K562 (cell line): ENCODE results near the gene GFRAL. TPM values are rescaled to one million over a fixed set of nuclear protein-coding genes. Genes with fewer than 3 reads are reported as not detected.

Experiments
- ATAC-seq: fragments of 200-7000 bp; cut with Tn5 transposase; 3 replicates; pipeline ENCODE4 v1.9.1; 2020; ENCODE audit warnings: moderate library complexity
- BruUV-seq: library from RNA; stranded (reverse); fragments of 400-500 nt; replicated peaks from 2 replicates; lab custom pipeline; 2021; lab: Mats Ljungman, UMichigan
- CTCF ChIA-PET: fragments of 300-600 bp; formaldehyde crosslinking; extraction: SDS; loops from one replicate; lab custom pipeline; 2021; ENCODE audit warnings: low intra/inter-chr PET ratio; lab: Yijun Ruan, JAX
- POLR2A ChIA-PET: fragments of 300-600, 350-650 bp; sonication (Branson Sonifier 250); formaldehyde crosslinking; extraction: SDS; loops from one replicate; lab custom pipeline; 2021; ENCODE audit warnings: antibody characterized with exemption, inconsistent platforms; lab: Yijun Ruan, JAX
- DNase-seq, 4 experiments: peaks; one replicate each; pipeline versions ENCODE4 v3.0.0 to v3.0.0-alpha.2; 2011 to 2018; ENCODE audit warnings: low spot score in 3 of 4, mixed read lengths in 3 of 4; ENCODE audit errors: extremely low read depth in 1 of 4
- FAIRE-seq: peaks from 2 replicates; lab custom pipeline; 2011; peaks lifted over from hg19 to GRCh38; lab: Jason Lieb, UNC
- H2AFZ ChIP-seq: 2 replicates; pipeline ENCODE4 v1.6.0; 2011; ENCODE audit warnings: low read depth, low read length, control low read depth, inconsistent platforms
- H3K27ac ChIP-seq: fragments of 200-600 bp; 3 replicates; pipeline ENCODE4 v1.8.0; 2011; ENCODE audit warnings: low read depth, mild to moderate bottlenecking, control low read depth, inconsistent platforms, low read length, moderate library complexity, mixed read lengths; ENCODE audit errors: extremely low read depth
- H3K27me3 ChIP-seq, 2 experiments: fragments of 300-600 bp in 1 of 2; 2 replicates in 1 of 2; 3 replicates in 1 of 2; pipeline versions ENCODE4 v1.6.0 to v1.8.0; 2011; ENCODE audit warnings: inconsistent platforms in 2 of 2, low read length in 2 of 2, mild to moderate bottlenecking in 1 of 2, mixed read lengths in 1 of 2, moderate library complexity in 1 of 2; ENCODE audit not compliant: control insufficient read depth in 2 of 2, insufficient read depth in 2 of 2
- H3K36me3 ChIP-seq: fragments of 300-600 bp; 3 replicates; pipeline ENCODE4 v1.8.0; 2011; ENCODE audit warnings: mild to moderate bottlenecking, low read length, inconsistent platforms; ENCODE audit not compliant: control insufficient read depth, insufficient read depth
- H3K4me1 ChIP-seq, 2 experiments: fragments of 200-600 bp in 1 of 2; replicated peaks in 1 of 2; 2 replicates in 1 of 2; 3 replicates in 1 of 2; pipeline versions ENCODE4 v1.5.1 to v1.8.0; 2011; ENCODE audit warnings: inconsistent platforms in 2 of 2, low read length in 2 of 2, mild to moderate bottlenecking in 1 of 2, mixed read lengths in 1 of 2, moderate library complexity in 1 of 2; ENCODE audit not compliant: control insufficient read depth in 2 of 2, insufficient read depth in 2 of 2
- H3K4me2 ChIP-seq: 2 replicates; pipeline ENCODE4 v1.6.1; 2011; ENCODE audit warnings: low read length, control low read depth, inconsistent platforms, mixed read lengths; ENCODE audit not compliant: insufficient read depth
- H3K4me3 ChIP-seq: fragments of 200-600 bp; sonication (generic), shearing (Covaris generic); 2 replicates; pipeline ENCODE4 v1.5.1; 2016; ENCODE audit warnings: control low read depth, inconsistent platforms
- H3K79me2 ChIP-seq: fragments of 200-600 bp; 3 replicates; pipeline ENCODE4 v1.8.0; 2011; ENCODE audit warnings: low read length, inconsistent platforms; ENCODE audit not compliant: control insufficient read depth, insufficient read depth
- H3K9ac ChIP-seq, 2 experiments: 2 replicates each; pipeline versions ENCODE4 v1.6.0 to v1.6.1; 2011; ENCODE audit warnings: low read depth in 2 of 2, low read length in 2 of 2, control low read depth in 1 of 2, inconsistent platforms in 1 of 2, mild to moderate bottlenecking in 1 of 2, mixed read lengths in 1 of 2; ENCODE audit not compliant: insufficient read depth in 1 of 2
- H3K9me1 ChIP-seq: one replicate; pipeline ENCODE4 v1.6.0; 2011; ENCODE audit warnings: inconsistent platforms, mild to moderate bottlenecking, low read length, moderate library complexity; ENCODE audit not compliant: control insufficient read depth, insufficient read depth
- H3K9me3 ChIP-seq: replicated peaks from 2 replicates; pipeline ENCODE4 v1.5.1; 2011; ENCODE audit warnings: low read depth, low read length, inconsistent platforms; ENCODE audit not compliant: control insufficient read depth, insufficient read depth
- H4K20me1 ChIP-seq: replicated peaks from 2 replicates; pipeline ENCODE4 v1.6.1; 2011; ENCODE audit warnings: low read length, inconsistent platforms, mixed read lengths; ENCODE audit not compliant: control insufficient read depth, insufficient read depth
- ATF6 ChIP-seq: sonication (generic); formaldehyde crosslinking; IDR thresholded peaks from 2 replicates; pipeline ENCODE4 v1.4.0; 2020; ENCODE audit warnings: mild to moderate bottlenecking, missing genetic modification reagents
- BRF1 ChIP-seq: IDR thresholded peaks from 3 replicates; pipeline ENCODE4 v1.6.1; 2011; ENCODE audit warnings: borderline replicate concordance, mild to moderate bottlenecking; ENCODE audit not compliant: insufficient read length; ENCODE audit errors: extremely low read depth
- MXI1 ChIP-seq: IDR thresholded peaks from 2 replicates; pipeline ENCODE4 v1.6.1; 2011; ENCODE audit warnings: low read depth, mild to moderate bottlenecking, improper control_type of control experiment, low read length
- PTRF ChIP-seq: fragments of 450-650 bp; IDR thresholded peaks from 2 replicates; pipeline ENCODE4 v1.6.1; 2016; ENCODE audit warnings: mild to moderate bottlenecking, missing genetic modification characterization, missing compliant biosample characterization
- RNF219 ChIP-seq: fragments of 250-450 bp; sonication (Bioruptor Pico); IDR thresholded peaks from 2 replicates; pipeline ENCODE4 v1.5.0; 2022; ENCODE audit warnings: mild to moderate bottlenecking
- SRSF3 ChIP-seq: fragments of 200-400 bp; formaldehyde crosslinking; IDR thresholded peaks from 2 replicates; pipeline ENCODE4 v1.6.1; 2016; ENCODE audit warnings: mild to moderate bottlenecking, low read length, moderate library complexity; ENCODE audit not compliant: insufficient read depth
- ZBTB17 ChIP-seq: fragments of 450-650 bp; formaldehyde crosslinking; IDR thresholded peaks from 2 replicates; pipeline ENCODE4 v1.4.0; 2020; ENCODE audit warnings: mild to moderate bottlenecking
- ZFPM2 ChIP-seq: fragments of 250-450 bp; sonication (Bioruptor Pico); IDR thresholded peaks from 2 replicates; pipeline ENCODE4 v1.5.1; 2022; ENCODE audit warnings: mild to moderate bottlenecking
- ZNF224 ChIP-seq: sonication (generic); formaldehyde crosslinking; IDR thresholded peaks from 2 replicates; pipeline ENCODE4 v1.8.0; 2022; ENCODE audit warnings: mild to moderate bottlenecking, missing genetic modification reagents
- WGBS: fragments of 100-300 bp; shearing (Covaris generic); methylation state at CpG from one replicate; pipeline ENCODE4 v1.1.6; 2016; ENCODE audit warnings: low coverage, mixed read lengths; ENCODE audit not compliant: insufficient coverage; ENCODE audit errors: missing lambda C conversion rate; 5-methylcytosine and 5-hydroxymethylcytosine counted together
- in situ Hi-C: fragments of 300-500 bp; cut with MboI; formaldehyde crosslinking; loops from 4 replicates; pipeline ENCODE4 v1.15.0; 2018; ENCODE audit warnings: inconsistent platforms, mixed read lengths
- intact Hi-C: fragments of 100-400 bp; cut with micrococcal nuclease; formaldehyde crosslinking; loops from 2 replicates; pipeline ENCODE4 v1.14.2; 2022
- polyA plus RNA-seq, 8 experiments: library from polyadenylated mRNA; depleted of rRNA in 4 of 8; stranded (reverse) in 5 of 8; unstranded in 3 of 8; fragments of >200 nt; fragmentation: Nextera tagmentation in 2 of 8; fragmentation: Illumina TruSeq in 1 of 8; extraction: Ambion mirVana in 2 of 8; extraction: Trizol in 1 of 8; gene quantifications; 2 replicates each; pipeline versions ENCODE4 v1.2.1 to v1.2.3, GENCODE V29; 2011 to 2014; ENCODE audit warnings: inconsistent platforms in 1 of 8, missing spikeins in 1 of 8
- total RNA-seq, 7 experiments: library from RNA; depleted of rRNA in 6 of 7; stranded (reverse); fragments of >200 nt in 6 of 7; fragmentation: Illumina TruSeq in 2 of 7; extraction: Trizol in 2 of 7; gene quantifications; 2 replicates each; pipeline versions ENCODE4 v1.2.1 to v1.2.3, GENCODE V29; 2011 to 2021; ENCODE audit warnings: low replicate concordance in 1 of 7
- TF ChIP-seq, protein P1 (sequence below): sonication (generic); formaldehyde crosslinking; IDR thresholded peaks from 2 replicates; pipeline ENCODE4 v1.8.0; 2023; ENCODE audit warnings: mild to moderate bottlenecking, missing genetic modification reagents
- TF ChIP-seq, protein P2 (sequence below): sonication (generic); formaldehyde crosslinking; IDR thresholded peaks from 2 replicates; pipeline ENCODE4 v1.8.0; 2022; ENCODE audit warnings: mild to moderate bottlenecking, missing genetic modification reagents
- TF ChIP-seq, protein P3 (sequence below): fragments of 250-450 bp; sonication (Bioruptor Pico); IDR thresholded peaks from 2 replicates; pipeline ENCODE4 v1.5.0; 2021

Gene GFRAL
- total and polyA plus RNA-seq, 9 of the 15 experiments (the other 6 are each of a cell fraction or from before 2014, with no cell fraction given) = not detected

- H3K27ac ChIP-seq = no peak overlapping the region
- WGBS = 8% methylated on average over 1 of the region's 1 CpG
- FAIRE-seq (no peak), ATAC-seq (no peak), DNase-seq (no peak)
- POLR2A ChIA-PET = no interaction called here
- in situ Hi-C loops = no loop called here
- H3K36me3 ChIP-seq = no peaks in the 10 kb centered on the region
- intact Hi-C loops = no loop called here
- no peak overlapping the region for H3K9ac ChIP-seq
- CTCF ChIA-PET = no interaction called here
- no peaks in the 10 kb centered on the region for H3K9me1 ChIP-seq
- no peaks in the 10 kb centered on the region for H4K20me1 ChIP-seq
- H3K4me3 ChIP-seq = no peak overlapping the region
- no peak overlapping the region for H3K4me2 ChIP-seq
- H3K9me3 ChIP-seq = no peaks in the 10 kb centered on the region; the same call in 1 of the 2 replicates
- H3K4me1 ChIP-seq = no peaks in the 10 kb centered on the region
- no peak overlapping the region for H2AFZ ChIP-seq
- no peaks in the 10 kb centered on the region for H3K79me2 ChIP-seq
- H3K27me3 ChIP-seq = no peaks in the 10 kb centered on the region
- no TSS peak for BruUV-seq
- TF ChIP-seq MXI1 = no peak
- no peak for TF ChIP-seq ZNF224
- TF ChIP-seq ZBTB17 (CRISPR knock-in tag) = no peak
- TF ChIP-seq SRSF3 = no peak
- no peak for TF ChIP-seq ZFPM2
- no peak for TF ChIP-seq RNF219
- TF ChIP-seq, protein P1, sequence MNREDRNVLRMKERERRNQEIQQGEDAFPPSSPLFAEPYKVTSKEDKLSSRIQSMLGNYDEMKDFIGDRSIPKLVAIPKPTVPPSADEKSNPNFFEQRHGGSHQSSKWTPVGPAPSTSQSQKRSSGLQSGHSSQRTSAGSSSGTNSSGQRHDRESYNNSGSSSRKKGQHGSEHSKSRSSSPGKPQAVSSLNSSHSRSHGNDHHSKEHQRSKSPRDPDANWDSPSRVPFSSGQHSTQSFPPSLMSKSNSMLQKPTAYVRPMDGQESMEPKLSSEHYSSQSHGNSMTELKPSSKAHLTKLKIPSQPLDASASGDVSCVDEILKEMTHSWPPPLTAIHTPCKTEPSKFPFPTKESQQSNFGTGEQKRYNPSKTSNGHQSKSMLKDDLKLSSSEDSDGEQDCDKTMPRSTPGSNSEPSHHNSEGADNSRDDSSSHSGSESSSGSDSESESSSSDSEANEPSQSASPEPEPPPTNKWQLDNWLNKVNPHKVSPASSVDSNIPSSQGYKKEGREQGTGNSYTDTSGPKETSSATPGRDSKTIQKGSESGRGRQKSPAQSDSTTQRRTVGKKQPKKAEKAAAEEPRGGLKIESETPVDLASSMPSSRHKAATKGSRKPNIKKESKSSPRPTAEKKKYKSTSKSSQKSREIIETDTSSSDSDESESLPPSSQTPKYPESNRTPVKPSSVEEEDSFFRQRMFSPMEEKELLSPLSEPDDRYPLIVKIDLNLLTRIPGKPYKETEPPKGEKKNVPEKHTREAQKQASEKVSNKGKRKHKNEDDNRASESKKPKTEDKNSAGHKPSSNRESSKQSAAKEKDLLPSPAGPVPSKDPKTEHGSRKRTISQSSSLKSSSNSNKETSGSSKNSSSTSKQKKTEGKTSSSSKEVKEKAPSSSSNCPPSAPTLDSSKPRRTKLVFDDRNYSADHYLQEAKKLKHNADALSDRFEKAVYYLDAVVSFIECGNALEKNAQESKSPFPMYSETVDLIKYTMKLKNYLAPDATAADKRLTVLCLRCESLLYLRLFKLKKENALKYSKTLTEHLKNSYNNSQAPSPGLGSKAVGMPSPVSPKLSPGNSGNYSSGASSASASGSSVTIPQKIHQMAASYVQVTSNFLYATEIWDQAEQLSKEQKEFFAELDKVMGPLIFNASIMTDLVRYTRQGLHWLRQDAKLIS (CRISPR knock-in tag) = no peak
- no peak for TF ChIP-seq BRF1
- no peak for TF ChIP-seq PTRF (tag)
- TF ChIP-seq, protein P2, sequence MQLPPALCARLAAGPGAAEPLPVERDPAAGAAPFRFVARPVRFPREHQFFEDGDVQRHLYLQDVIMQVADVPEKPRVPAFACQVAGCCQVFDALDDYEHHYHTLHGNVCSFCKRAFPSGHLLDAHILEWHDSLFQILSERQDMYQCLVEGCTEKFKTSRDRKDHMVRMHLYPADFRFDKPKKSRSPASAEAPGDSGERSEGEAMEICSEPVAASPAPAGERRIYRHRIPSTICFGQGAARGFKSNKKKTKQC (CRISPR knock-in tag) = no peak
- TF ChIP-seq ATF6 (CRISPR knock-in tag) = no peak
- TF ChIP-seq, protein P3, sequence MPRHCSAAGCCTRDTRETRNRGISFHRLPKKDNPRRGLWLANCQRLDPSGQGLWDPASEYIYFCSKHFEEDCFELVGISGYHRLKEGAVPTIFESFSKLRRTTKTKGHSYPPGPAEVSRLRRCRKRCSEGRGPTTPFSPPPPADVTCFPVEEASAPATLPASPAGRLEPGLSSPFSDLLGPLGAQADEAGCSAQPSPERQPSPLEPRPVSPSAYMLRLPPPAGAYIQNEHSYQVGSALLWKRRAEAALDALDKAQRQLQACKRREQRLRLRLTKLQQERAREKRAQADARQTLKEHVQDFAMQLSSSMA = no peak
Measured at GRCh38 chr6:55379895-55380294, 52.6 kb downstream of the GFRAL start.
